Right lung (tissue), 5 donors: ENCODE measurements around the gene PPP4R2. TPM values are rescaled to one million over a fixed set of nuclear protein-coding genes. Genes with fewer than 3 reads are reported as not detected.
"Not testable (repeated sequence)": the region's sequence is repeated elsewhere in the genome, so short reads cannot be mapped to it uniquely, and the experiment has no call there.

Experiments
- DNase-seq, 2 donors: peaks; one replicate each; pipeline ENCODE4 v3.0.0-alpha.2; 2013
- polyA plus RNA-seq, 5 donors: library from polyadenylated mRNA; unstranded; fragments of 120-200 nt; gene quantifications; one replicate each; pipeline versions ENCODE4 v1.2.1 to v1.2.3, GENCODE V29; 2013; ENCODE audit warnings: inconsistent platforms in 1 of 5, low replicate concordance in 1 of 5; ENCODE audit not compliant: insufficient read length in 5 of 5, insufficient read depth in 1 of 5

PPP4R2 gene
- polyA plus RNA-seq, 5 donors, result 57.3 to 105 (median 85.6) TPM

DNA sequence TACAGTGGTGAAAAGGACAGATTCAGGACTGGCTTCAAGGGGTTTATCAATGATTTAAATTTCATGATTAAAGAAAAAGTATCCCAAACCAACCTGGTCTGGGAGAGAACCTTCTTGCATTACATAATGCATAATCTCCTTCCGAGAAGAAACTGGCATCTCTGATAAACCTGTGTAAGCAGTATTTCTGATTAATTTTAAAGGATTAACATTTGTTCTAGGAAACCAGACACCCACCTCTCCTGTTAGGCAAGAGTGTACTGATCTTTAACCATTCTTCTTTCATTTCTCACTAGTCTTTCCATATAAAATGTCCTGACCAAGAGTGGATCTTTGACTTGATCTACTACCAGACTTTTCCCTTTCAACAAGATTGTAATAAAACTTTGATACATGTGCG is 22.8 kb upstream of the PPP4R2 start:
- DNase-seq, result no peak

DNA sequence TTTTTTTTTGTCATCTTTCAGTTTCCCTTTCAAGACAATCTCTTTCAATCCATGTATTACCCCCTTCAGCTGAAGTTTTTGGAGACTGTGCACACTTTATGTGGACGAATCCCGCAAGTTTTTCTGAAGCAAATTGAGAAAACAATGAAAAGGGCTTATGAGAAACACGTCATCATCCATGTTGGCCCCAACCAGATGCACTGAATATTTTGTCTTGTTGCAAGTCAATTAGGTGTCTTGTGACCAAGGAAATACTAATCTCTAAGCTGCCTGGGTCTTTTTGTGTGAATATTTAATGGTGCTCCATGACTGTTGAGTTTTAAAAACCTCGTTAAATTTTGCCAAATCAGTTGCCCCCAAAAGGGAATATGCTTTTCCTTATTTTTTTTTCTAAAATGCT is 21.7 kb upstream of the PPP4R2 start:
- DNase-seq, result no peak

DNA sequence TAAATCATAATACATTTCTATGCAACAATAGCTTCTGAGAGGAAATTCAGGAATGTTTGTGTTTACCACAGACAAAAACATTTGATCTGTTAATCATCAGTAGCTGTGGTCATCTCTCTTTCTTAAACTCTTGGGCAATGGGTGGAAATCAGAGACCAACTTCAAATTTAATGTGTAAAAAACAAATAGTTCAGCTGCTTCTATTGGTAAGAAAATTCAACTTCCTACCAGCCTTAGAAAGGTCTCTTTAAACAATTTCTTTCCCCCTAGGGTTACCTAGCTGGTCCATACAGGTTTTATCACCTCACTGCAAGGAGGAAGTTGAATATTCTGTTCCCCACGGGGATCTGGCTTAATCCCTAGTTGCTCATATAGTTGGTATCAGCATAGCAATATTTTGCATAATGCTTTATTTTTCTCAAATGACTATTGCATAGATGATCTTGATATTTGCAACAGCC is 20.3 kb upstream of the PPP4R2 start:
- no peak for DNase-seq

DNA sequence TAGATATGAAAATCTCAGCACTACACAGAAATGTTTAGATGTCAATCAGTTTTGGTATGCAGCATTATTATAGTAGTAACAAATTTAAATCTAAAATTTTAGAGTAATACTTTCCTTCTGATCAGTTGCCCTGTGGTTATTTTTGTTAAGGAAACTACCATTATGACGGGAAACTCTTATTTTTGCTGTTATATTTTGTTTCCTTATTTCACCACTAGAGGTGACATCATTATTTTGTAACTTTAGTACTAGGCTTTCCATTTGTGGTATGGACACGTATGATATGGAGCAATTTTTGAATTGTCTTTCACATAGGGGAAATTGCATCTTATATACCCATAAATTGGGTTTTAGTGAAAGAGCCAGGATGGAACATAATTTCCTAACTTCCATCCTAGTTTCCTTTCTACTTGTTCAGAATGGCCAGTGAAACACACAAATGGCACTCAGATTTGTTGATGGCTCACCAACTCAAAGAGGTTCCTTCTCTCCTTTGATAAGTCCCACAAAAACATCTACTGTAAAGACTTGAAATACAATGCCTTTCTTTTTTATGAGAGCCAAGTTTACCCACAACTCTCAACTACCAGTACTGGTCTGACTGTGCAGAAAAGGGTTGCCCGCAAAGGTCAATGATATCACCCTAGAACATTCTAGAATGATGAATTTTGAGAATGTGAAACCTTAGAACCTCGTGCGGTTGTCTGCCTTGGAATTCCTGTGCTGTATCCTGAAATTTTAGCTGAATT is 19.4 kb upstream of the PPP4R2 start:
- no peak for DNase-seq

DNA sequence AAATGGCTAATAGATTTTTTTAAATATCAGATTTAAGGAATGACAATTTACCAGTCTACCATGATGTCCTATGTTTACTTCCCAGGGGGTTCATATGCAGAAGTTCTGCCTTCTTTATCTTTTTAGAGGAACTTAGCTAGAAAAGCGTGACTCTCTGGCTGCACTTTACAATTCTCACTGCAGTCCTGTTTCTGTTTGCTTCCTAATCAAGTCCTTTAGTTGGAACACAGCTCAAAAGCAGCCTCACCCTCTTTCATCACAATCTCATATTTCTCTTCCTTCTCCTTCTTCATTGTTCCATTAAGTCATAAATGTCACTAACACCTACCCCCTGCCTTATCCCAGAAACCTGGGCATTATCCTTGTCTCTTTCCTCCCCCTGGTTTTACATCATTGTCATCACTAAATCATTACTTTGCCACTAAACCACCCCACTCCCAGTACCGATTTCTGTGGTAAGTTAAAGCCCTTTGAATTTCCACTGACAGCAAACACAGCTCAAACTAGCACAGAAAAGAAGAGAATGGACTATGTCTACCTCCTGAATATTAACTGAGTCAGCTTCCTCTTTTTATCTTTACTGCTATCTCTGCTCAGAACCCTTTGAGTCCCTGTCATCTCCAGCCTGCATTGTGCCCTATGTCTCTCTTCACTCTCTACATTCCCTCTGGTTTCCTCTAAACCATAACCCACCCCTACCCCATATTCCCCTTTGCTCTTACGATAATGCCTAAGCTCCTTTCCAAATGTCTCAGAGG is 13.8 kb upstream of the PPP4R2 start:
- DNase-seq, result no peak

DNA sequence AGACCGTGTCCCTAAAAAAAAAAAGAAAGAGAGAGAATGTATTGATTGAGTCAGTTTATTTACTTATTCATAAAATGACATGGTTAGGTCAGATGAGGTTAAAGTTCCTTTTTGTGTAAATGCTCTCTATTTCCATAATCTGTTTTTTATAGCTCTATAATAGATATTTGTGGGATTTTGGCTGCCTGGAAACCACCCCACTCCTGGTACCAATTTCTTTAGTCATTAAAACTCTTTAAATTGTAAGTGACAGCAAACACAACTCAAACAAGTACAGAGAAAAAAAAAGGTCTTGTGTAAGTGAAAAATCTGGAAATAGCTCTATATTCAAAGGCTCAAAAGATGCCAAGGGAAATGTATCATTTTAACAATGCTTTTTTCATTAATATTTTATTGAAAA is 11.0 kb upstream of the PPP4R2 start:
- DNase-seq, result no peak

DNA sequence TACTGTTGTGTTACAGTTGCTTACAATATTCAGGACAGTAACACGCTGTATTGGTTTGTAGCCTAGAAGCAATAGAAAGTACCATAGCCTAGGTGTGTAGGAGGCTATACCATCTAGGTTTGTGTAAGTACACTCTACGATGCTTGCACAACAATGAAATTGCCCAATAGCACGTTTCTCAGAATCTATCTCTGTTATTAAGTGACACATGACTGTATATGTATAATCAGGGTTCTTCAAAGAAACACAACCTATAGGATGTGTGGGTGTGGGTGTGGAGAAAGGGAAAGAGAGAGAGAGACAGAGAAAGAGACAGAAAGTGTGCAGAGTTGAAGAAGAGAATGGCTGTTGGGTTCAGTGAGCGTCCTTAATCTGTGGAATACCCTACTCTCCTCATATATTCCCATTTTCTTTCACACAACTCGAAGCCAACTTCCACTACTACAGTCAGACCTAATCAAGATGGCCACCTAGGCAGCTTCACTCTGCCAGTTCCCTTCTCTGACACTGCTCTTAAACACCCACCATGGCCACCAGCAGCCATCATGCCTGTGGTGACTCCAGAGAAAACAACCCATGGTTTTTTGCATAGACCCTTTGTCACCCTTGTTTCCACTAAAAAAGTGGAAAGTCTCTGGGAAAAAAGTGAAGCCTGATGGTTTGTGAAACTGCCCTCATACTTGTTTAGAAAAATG is 5.8 kb upstream of the PPP4R2 start:
- no peak for DNase-seq

DNA sequence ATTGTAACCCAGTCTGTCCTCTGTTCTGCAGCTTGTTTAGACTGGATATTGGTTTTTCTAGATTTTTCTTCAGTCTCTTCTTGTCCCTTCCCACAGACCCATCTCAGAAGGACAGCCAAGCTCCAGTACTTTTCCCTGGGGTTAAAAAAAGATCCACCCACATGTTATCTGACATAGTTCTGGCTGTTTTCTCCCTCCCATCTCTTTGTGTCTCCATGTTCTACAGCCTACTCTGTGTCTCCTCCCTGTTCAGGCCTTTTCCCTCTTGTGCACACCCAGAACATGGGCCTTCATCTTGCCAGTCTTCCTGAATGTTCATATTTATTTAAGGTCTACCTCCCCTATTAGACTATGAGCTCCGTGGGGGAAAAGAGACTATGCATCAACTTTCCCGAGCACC is 5.1 kb upstream of the PPP4R2 start:
- DNase-seq, result no peak

DNA sequence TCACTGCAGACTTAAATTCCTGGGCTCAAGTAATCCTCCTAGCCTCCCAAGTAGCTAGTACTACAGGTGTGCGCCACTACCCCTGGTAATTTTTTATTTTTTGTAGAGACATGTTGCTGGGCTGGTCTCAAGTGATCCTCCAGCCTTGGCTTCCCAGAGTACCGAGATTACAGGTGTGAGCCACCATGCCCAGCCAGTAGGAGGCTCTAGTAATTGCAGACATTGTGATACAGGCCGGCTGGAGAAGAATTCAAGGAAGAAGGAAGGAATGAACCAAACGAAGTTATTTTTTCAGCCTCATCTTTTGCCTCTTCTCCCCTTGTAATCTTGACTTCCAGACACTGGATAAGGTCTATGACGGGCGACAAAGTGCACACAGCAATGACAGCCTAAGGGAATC is 3.2 kb upstream of the PPP4R2 start:
- no peak for DNase-seq

DNA sequence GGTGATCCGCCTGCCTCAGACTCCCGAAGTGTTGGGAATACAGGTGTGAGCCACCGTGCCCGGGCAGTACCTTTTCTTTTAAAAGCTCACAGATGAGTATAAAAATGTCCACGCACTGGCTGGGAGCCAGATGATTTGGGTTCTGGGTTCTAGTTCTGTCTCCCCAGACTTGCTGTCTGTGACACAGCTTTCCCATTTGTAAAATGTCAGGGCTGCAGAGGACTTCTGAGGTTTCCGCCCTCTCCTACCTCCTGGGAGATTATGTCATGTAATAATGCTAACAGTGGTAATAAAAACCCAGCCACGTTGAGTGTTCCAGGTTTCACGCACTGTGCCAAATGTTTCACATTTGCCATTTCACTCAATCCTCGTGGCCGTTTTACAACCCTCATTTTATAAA is 1.3 kb upstream of the PPP4R2 start:
- no peak for DNase-seq

DNA sequence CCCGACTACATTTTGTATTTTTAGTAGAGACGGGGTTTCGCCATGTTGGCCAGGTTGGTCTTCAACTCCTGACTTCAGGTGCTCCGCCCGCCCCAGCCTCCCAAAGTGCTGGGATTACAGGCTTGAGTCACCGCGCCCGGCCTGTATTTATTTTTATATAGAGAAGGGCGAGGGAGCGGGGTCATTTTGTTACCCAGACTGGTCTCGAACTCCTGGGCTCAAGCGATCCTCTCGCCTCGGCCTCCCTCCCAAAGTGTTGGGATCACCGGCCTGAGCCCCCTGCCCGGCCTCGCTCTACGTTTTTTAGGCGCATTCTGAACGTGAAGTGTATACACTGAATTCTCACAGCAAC is 514 bp upstream of the PPP4R2 start:
- DNase-seq, result no peak

DNA sequence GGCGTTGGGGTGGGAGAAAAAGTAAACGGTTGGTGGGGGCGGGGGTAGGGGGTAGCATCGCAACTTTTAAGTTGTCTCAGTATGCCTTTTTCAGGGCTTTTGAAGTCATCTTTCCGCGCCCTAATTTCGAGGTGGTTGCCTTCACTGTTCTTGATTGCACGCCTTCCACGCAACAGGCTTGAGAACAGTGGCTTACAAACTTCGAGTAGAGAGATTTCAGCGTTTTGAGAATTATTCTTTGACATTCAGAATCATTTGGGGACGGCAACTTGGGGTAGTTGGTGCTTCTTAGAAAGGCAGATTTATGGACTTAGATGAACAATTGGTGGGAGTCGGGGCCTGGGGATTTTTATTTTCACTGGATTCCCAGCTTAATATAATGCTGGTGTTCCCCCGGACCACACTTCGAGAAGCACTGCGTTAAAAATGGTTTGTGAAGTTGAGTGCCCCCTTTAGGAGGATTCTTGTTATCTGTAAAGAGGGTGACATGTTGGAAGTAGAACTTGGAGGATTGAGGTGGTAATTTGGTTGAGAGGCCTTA is 880 bp downstream of the PPP4R2 start:
- DNase-seq, result peak; percentile 35 to 61

DNA sequence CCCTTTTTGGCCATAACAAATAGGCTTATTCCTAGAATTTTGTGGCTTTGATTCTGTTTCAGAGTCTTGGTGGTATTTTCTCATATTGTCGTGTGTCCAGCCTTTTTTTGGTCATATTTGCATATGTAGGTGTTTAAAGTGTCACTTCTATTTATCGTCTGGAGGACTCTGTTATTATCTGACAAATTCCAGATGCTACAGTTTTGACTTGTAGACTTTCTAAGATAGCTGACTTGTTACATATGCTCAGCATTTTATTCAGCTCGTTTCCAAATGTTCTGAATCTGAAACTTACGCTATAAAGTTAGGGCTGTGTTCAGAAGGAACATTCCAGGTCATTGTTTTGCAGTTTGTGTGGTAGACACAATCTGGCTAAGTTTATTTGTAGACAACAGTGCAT is 1.9 kb downstream of the PPP4R2 start:
- DNase-seq, result peak in 1 of 2 donors; percentile 22

DNA sequence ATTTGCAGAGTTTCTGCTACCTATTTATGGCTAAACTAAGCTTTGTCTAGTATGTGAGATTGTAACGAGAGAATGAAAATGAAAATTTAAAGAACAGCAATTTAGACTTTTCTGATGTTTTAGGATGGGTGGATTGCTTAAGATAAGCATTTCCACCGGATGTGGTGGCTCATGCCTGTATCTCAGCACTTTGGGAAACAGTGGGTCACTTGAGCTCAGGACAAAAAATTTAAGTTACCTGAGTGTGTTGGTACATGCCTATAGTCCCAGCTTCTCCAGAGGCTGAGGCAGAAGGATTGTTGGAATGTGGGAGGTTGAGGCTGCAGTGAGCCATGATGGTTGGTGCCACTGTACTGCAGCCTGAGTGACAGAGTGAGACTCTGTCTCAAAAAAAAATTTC is 3.3 kb downstream of the PPP4R2 start:
- DNase-seq, result no peak

DNA sequence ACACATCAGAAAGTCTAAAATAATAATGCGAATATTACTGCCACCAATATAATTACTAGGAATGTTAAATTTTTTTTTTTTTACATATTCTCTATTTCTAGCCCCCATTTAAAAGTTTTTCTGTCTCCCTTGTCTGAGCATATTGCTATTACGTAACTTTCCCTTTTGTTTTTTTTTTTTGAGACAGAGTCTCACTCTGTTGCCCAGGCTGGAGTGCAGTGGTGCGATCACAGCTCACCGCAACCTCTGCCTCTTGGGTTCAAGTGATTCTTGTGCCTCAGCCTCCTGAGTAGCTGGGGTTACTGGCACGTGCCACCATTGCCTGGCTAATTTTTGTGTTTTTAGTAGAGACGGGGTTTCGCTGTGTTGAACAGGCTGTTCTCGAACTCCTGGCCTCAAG is 6.4 kb downstream of the PPP4R2 start:
- not testable (repeated sequence) for DNase-seq

DNA sequence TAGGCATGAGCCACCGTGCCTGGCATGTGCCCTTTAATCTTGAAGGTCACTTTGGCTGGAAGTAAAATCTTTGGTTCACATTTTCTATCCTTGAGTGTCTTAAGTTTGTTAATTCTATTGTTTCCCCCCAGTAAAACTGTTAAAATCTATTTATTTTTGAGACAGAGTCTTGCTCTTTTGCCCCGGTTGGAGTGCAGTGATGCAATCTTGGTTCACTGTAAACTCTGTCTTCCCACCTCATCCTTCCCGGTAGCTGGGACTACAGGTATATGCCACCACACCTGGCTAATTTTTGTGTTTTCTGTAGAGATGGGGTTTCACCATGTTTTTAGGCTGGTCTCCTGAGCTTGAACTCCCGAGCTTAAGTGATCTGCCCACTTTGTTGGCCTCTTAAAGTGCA is 7.7 kb downstream of the PPP4R2 start:
- DNase-seq, result no peak

DNA sequence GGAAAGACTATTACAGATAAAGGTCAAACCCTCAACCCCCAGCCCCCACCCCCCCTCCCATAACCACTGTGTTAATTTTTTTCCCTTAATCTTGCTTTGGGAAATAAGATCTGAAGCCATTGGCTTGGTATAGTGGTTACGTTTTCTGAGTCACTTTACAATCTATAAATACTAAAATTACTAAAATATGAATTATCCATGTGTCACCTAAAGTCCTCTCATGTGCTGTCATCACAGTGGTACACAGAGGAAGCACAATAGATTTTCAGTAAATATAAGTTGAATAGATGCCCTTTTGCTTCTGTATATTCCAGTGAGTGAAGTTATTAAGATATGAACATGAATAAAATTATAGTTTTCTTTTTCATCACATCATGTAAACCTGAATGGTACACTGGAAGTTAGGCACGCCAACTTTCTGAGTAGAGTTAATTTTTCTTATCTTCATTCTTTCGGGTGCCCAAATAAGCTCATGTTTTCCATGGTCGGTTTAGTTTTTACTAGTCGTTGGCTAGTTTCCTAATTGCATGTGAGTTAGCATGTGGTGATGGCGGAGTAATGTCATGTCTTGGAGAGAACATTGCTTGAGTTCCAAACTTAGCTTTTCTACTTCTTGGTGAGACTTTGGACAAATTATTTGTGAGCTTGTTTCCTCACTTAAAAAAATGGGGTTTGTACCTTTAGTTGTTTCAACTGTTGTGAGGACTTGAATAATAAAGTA is 11.5 kb downstream of the PPP4R2 start:
- no peak for DNase-seq

DNA sequence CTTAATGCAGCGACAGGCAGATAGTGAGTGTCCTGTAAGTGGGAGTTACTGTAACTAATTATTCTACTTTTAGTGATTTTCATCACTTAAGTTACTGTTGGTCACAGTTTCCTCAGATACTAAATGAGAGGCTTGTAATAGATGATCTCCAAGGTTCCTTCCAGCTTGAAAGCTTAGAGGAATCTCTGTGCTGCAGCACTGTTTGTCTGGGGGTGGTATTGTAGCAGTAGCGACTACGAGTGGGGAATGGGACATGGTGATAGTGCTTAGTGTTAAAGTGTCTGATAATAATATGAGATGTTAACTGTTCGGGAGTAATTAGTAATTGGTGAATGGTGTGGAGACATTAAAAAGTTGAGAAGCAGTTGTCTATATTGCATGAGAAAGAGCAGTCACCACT is 12.4 kb downstream of the PPP4R2 start:
- DNase-seq, result no peak

DNA sequence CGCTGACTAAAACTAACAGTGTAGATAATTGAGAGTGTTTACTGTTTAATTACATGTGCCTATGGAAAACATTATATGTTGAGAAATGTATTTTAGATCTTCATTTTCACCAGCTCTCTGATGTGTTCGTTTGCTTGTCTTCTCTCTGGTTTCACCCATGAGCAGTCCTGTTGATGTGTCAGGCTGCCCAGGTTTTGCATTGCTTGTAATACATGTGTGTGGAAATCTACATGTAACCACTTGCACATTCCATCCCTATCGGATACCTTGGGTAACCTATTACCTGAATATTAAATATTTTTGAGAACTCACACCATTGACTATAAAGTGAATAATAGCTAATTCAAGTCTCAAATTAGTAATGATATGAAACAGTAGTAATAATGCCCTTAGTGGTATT is 13.1 kb downstream of the PPP4R2 start:
- no peak for DNase-seq

DNA sequence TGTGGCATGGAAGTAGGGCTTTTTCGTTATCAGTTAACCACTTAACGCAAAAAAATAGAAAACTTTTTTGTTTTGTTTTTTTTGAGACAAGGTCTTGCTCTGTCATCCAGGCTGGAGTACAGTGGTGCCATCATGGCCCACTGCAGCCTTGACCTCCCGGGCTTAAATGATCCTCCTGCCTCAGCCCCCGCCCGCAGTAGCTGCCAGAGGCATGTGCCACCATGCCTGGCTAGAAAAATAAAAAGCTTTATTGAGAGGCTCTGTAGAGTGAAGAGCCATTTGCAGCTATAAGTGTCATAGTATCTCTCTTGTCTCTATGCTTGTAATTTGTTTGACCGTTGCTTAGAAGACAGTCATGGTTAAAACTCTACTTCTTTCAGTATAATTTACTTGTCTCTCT is 13.5 kb downstream of the PPP4R2 start:
- DNase-seq, result no peak

DNA sequence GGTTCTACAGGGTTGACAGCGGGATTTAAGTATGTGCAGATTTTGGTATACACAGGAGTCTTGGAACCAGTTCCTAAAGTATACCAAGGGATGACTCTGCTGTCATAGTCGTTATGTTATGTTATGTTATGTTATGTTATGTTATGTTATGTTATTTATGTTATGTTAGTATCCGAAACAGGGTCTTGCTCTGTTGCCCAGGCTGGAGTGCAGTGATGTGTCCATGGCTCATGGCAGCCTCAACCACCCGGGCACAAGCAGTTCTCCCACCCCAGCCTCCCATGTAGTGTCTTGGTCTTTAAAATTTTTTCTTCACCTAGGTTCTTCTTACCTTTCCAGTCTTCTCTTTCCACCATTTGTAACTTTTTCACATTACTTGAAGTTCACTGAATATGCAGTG is 21.7 kb downstream of the PPP4R2 start:
- DNase-seq, result no peak
